ENCODE measurements around the gene COBLL1. TPM values are rescaled to one million over a fixed set of nuclear protein-coding genes. Genes with fewer than 3 reads are reported as not detected.

The COBLL1 gene
- total and polyA plus RNA-seq, 9 donors: 11.5 to 56.8 (median 38.4) TPM

DNA sequence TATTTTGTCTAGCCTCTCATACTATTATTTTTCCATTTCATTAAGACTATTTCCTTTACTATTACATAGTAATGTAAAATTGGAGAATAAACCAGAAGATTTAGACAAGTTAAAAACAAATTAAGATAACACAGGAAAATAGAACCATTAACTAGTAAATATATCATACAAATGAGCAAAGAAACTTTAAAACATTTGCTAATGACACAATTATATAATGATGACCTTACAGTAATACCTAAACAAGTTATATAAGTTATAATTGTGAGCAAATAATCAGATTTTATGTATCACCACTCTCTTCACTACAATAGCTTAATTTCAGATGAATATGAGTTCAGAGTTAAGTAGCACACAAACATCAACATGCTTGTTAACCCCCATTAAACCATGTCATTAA lies 147.8 kb downstream of the COBLL1 start:
- no peak overlapping the region for H3K4me3 ChIP-seq
- H3K27me3 ChIP-seq: no peaks in the 10 kb centered on the region
- DNase-seq: no peak
- TF ChIP-seq POLR2A (IDR thresholded peaks at IDR 0.05): no peak
- TF ChIP-seq, protein P1, sequence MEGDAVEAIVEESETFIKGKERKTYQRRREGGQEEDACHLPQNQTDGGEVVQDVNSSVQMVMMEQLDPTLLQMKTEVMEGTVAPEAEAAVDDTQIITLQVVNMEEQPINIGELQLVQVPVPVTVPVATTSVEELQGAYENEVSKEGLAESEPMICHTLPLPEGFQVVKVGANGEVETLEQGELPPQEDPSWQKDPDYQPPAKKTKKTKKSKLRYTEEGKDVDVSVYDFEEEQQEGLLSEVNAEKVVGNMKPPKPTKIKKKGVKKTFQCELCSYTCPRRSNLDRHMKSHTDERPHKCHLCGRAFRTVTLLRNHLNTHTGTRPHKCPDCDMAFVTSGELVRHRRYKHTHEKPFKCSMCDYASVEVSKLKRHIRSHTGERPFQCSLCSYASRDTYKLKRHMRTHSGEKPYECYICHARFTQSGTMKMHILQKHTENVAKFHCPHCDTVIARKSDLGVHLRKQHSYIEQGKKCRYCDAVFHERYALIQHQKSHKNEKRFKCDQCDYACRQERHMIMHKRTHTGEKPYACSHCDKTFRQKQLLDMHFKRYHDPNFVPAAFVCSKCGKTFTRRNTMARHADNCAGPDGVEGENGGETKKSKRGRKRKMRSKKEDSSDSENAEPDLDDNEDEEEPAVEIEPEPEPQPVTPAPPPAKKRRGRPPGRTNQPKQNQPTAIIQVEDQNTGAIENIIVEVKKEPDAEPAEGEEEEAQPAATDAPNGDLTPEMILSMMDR (IDR thresholded peaks at IDR 0.05): no peak
- no peak for TF ChIP-seq EP300 (IDR thresholded peaks at IDR 0.05)
- intact Hi-C loops (cut with DNase I): no loop called here
- no peak overlapping the region for H3K27ac ChIP-seq
- no peaks in the 10 kb centered on the region for H3K36me3 ChIP-seq
- H3K9me3 ChIP-seq: no peaks in the 10 kb centered on the region
- H3K4me1 ChIP-seq (ENCODE audit: insufficient read depth): no peaks in the 10 kb centered on the region

DNA sequence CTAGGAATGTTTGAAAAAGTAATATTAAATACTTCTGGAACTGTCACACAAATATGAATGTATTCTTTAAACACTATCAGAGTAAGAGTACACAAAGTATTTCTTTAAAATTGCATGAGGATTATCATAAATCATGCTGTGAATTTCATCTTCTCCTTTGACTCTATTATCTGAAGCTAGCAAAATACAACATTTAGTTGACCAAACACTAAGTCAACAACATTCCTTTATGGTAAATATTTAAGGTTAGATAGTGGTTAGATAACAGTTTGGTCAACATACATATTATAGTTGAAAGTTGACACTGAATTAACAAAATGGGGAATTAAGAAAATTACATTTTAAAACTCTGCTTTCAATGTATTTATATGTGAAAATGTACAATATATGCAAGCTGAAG lies 148.2 kb downstream of the COBLL1 start:
- TF ChIP-seq EP300 (IDR thresholded peaks at IDR 0.05) (no peak), POLR2A (IDR thresholded peaks at IDR 0.05) (no peak)
- TF ChIP-seq, protein P1 (IDR thresholded peaks at IDR 0.05): no peak
- H3K4me1 ChIP-seq (ENCODE audit: insufficient read depth): no peaks in the 10 kb centered on the region
- DNase-seq: no peak
- H3K9me3 ChIP-seq: no peaks in the 10 kb centered on the region
- H3K27me3 ChIP-seq: no peaks in the 10 kb centered on the region
- no peaks in the 10 kb centered on the region for H3K36me3 ChIP-seq
- H3K4me3 ChIP-seq: no peak overlapping the region
- intact Hi-C loops (cut with DNase I): no loop called here
- no peak overlapping the region for H3K27ac ChIP-seq

DNA sequence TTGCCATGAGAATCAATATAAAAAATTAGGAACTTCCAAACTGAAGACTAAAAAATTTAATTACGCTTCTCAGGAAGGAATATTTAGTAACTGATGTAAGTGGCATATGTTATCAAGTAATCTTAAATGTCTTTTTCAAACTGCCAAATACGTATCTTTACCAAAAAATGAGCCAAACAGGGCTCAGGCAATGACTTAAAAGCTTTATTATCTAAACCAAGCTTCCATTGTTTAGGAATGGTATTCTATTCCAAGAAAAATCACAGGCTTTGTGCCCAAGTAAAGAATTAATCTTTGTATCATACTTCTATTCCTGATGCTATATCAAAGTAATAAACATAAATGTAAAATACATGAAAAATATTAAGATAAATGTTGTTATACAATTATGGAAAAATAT lies 148.7 kb downstream of the COBLL1 start:
- TF ChIP-seq POLR2A (IDR thresholded peaks at IDR 0.05): no peak
- TF ChIP-seq, protein P1 (IDR thresholded peaks at IDR 0.05): no peak
- no peak for TF ChIP-seq EP300 (IDR thresholded peaks at IDR 0.05)
- Histone ChIP-seq H3K4me3 (no peak overlapping the region), H3K4me1 (ENCODE audit: insufficient read depth) (no peaks in the 10 kb centered on the region), H3K36me3 (no peaks in the 10 kb centered on the region), H3K27me3 (no peaks in the 10 kb centered on the region), H3K27ac (no peak overlapping the region), H3K9me3 (no peaks in the 10 kb centered on the region)
- 51 to 53% (median 52%) methylated on average over 2 of the region's 2 CpGs for WGBS, 3 donors
- DNase-seq: no peak
- intact Hi-C loops (cut with DNase I): no loop called here

DNA sequence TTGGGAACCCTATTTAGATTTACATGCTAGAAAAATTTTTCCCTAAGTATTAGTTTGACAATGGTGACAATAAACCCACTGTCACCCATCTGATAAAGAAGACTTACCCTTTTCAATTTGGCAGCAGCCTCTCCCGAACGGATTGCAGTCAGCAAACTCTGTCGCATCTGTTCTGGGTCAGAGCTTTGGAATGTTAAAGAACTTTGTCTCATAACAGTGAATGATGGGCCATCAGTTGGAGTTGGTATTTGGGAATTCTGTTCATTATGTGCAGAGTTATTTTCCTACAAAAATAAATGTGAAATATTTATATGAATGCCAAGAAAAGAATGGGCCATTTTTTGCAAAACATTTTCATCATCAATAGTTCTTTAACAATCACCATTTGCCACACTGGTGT lies 149.5 kb downstream of the COBLL1 start:
- WGBS, 3 donors: 71 to 78% (median 76%) methylated on average over 3 of the region's 3 CpGs
- Histone ChIP-seq H3K27ac (no peak overlapping the region), H3K4me3 (no peak overlapping the region), H3K9me3 (no peaks in the 10 kb centered on the region), H3K36me3 (no peaks in the 10 kb centered on the region), H3K27me3 (no peaks in the 10 kb centered on the region), H3K4me1 (ENCODE audit: insufficient read depth) (no peaks in the 10 kb centered on the region)
- intact Hi-C loops (cut with DNase I): no loop called here
- no peak for DNase-seq
- TF ChIP-seq, protein P1 (IDR thresholded peaks at IDR 0.05): no peak
- TF ChIP-seq POLR2A (IDR thresholded peaks at IDR 0.05): no peak
- TF ChIP-seq EP300 (IDR thresholded peaks at IDR 0.05): no peak
